Keratinocyte (primary cell): Measurements from ENCODE around the gene PDE11A. TPM values are rescaled to one million over a fixed set of nuclear protein-coding genes. Genes with fewer than 3 reads are reported as not detected.

Source experiments
- DNase-seq: peaks from one replicate; pipeline ENCODE4 v3.0.0-alpha.2; 2011; ENCODE audit warnings: low read depth, missing footprints, low spot score
- FAIRE-seq: peaks from 2 replicates; lab custom pipeline; 2011; peaks lifted over from hg19 to GRCh38; lab: Jason Lieb, UNC
- H2AFZ ChIP-seq: 2 replicates; pipeline ENCODE4 v1.6.0; 2012; ENCODE audit warnings: low read length, control low read depth, inconsistent platforms; ENCODE audit not compliant: control insufficient read depth
- H3K27ac ChIP-seq: 2 replicates; pipeline ENCODE4 v1.5.1; 2011; ENCODE audit warnings: low read length; ENCODE audit not compliant: control insufficient read depth, insufficient read depth
- H3K27me3 ChIP-seq: 3 replicates; pipeline ENCODE4 v1.6.0; 2011; ENCODE audit warnings: low read length; ENCODE audit not compliant: control insufficient read depth, insufficient read depth; ENCODE audit errors: extremely low read depth
- H3K36me3 ChIP-seq, 2 experiments: 2 replicates in 1 of 2; 3 replicates in 1 of 2; pipeline ENCODE4 v1.5.1; 2011; ENCODE audit warnings: low read length in 2 of 2, mild to moderate bottlenecking in 1 of 2; ENCODE audit not compliant: control insufficient read depth in 2 of 2, insufficient read depth in 2 of 2; ENCODE audit errors: extremely low read depth in 1 of 2
- H3K4me1 ChIP-seq: 3 replicates; pipeline ENCODE4 v1.5.1; 2011; ENCODE audit warnings: low read length; ENCODE audit not compliant: control insufficient read depth, insufficient read depth; ENCODE audit errors: extremely low read depth
- H3K4me2 ChIP-seq: 3 replicates; pipeline ENCODE4 v1.6.0; 2011; ENCODE audit warnings: low read depth, low read length; ENCODE audit not compliant: control insufficient read depth, insufficient read depth; ENCODE audit errors: extremely low read depth
- H3K4me3 ChIP-seq, 3 experiments: fragments of 200-600 bp in 1 of 3; sonication (generic) in 1 of 3; 2 replicates in 2 of 3; 3 replicates in 1 of 3; pipeline ENCODE4 v1.5.1; 2011 to 2016; ENCODE audit warnings: low read length in 3 of 3, mild to moderate bottlenecking in 3 of 3, control low read depth in 2 of 3, inconsistent platforms in 1 of 3, low read depth in 1 of 3, mixed read lengths in 1 of 3, mixed run types in 1 of 3, moderate library complexity in 1 of 3; ENCODE audit not compliant: control insufficient read depth in 2 of 3, insufficient read depth in 2 of 3; ENCODE audit errors: extremely low read depth in 1 of 3
- H3K79me2 ChIP-seq: 2 replicates; pipeline ENCODE4 v1.6.0; 2012; ENCODE audit warnings: low read length; ENCODE audit not compliant: control insufficient read depth, insufficient read depth
- H3K9ac ChIP-seq: 3 replicates; pipeline ENCODE4 v1.6.0; 2011; ENCODE audit warnings: low read length; ENCODE audit not compliant: control insufficient read depth, insufficient read depth; ENCODE audit errors: extremely low read depth
- H3K9me1 ChIP-seq: 3 replicates; pipeline ENCODE4 v1.6.0; 2011; ENCODE audit warnings: low read length; ENCODE audit not compliant: control insufficient read depth, insufficient read depth; ENCODE audit errors: extremely low read depth
- H3K9me3 ChIP-seq: 2 replicates; pipeline ENCODE4 v1.5.1; 2012; ENCODE audit warnings: low read depth, low read length; ENCODE audit not compliant: control insufficient read depth
- H4K20me1 ChIP-seq: 3 replicates; pipeline ENCODE4 v1.6.0; 2011; ENCODE audit warnings: low read length; ENCODE audit not compliant: control insufficient read depth, insufficient read depth; ENCODE audit errors: extremely low read depth
- CTCF ChIP-seq, 3 experiments: IDR thresholded peaks in 1 of 3; conservative IDR thresholded peaks in 1 of 3; optimal IDR thresholded peaks in 1 of 3; 2 replicates in 2 of 3; 3 replicates in 1 of 3; pipeline versions ENCODE3 to v1.5.1; 2011; ENCODE audit warnings: low read length in 3 of 3, mild to moderate bottlenecking in 3 of 3, moderate library complexity in 2 of 3, control low read depth in 1 of 3, inconsistent platforms in 1 of 3; ENCODE audit not compliant: insufficient read depth in 2 of 3; ENCODE audit errors: extremely low read depth in 1 of 3
- EZH2 ChIP-seq: IDR thresholded peaks from one replicate; pipeline ENCODE4 v1.6.1; 2012; ENCODE audit warnings: inconsistent platforms, mild to moderate bottlenecking, low read length, moderate library complexity
- dilution Hi-C: fragments of 300-500 bp; cut with MboI; formaldehyde crosslinking; loops from one replicate; pipeline ENCODE4 v1.7.0; 2020; ENCODE audit warnings: low sequenced_read_pairs; ENCODE audit not compliant: extremely low pct_ligation_motif_present
- polyA plus RNA-seq, 5 experiments: library from polyadenylated mRNA; depleted of rRNA in 3 of 5; stranded (reverse) in 3 of 5; stranded (forward) in 1 of 5; unstranded in 1 of 5; fragments of >200 nt; gene quantifications; 1 replicate in 1 of 5; 2 replicates in 3 of 5; 3 replicates in 1 of 5; pipeline versions ENCODE4 v1.2.1 to v1.2.3, GENCODE V29; 2011 to 2012; ENCODE audit warnings: missing spikeins in 2 of 5, low read depth in 1 of 5, low replicate concordance in 1 of 5

The PDE11A gene
- polyA plus RNA-seq, 1 donor (not counting 4 experiments of a cell fraction or from before 2014, with no cell fraction given), result 0.01 TPM

GRCh38 chr2:177869209-177869608, 203.4 kb downstream of the PDE11A start:
- no peak overlapping the region for H3K9ac ChIP-seq
- dilution Hi-C loops, result no loop called here
- DNase-seq, result no peak
- no peaks in the 10 kb centered on the region for H3K4me1 ChIP-seq
- H3K4me3 ChIP-seq, result no peak overlapping the region
- no peak for FAIRE-seq
- H3K27ac ChIP-seq, result no peak overlapping the region
- TF ChIP-seq CTCF (optimal IDR thresholded peaks at IDR 0.05 in 1 of 3, IDR thresholded peaks at IDR 0.05 in 1 of 3, conservative IDR thresholded peaks at IDR 0.05 in 1 of 3; ENCODE audit: extremely low read depth in 1 of 3, insufficient read depth in 2 of 3, low read length in 3 of 3) (no peak), EZH2 (no peak)
- no peak overlapping the region for H3K4me2 ChIP-seq
- no peaks in the 10 kb centered on the region for H3K79me2 ChIP-seq
- no peaks in the 10 kb centered on the region for H3K27me3 ChIP-seq
- H3K36me3 ChIP-seq, result no peaks in the 10 kb centered on the region
- H2AFZ ChIP-seq, result no peak overlapping the region
- H3K9me1 ChIP-seq, result no peaks in the 10 kb centered on the region
- H4K20me1 ChIP-seq, result no peaks in the 10 kb centered on the region
- H3K9me3 ChIP-seq, result no peaks in the 10 kb centered on the region

- H3K4me2 ChIP-seq, result no peak overlapping the region
- TF ChIP-seq CTCF (optimal IDR thresholded peaks at IDR 0.05 in 1 of 3, IDR thresholded peaks at IDR 0.05 in 1 of 3, conservative IDR thresholded peaks at IDR 0.05 in 1 of 3; ENCODE audit: extremely low read depth in 1 of 3, insufficient read depth in 2 of 3, low read length in 3 of 3) (no peak), EZH2 (no peak)
- DNase-seq (no peak), FAIRE-seq (no peak)
- no peaks in the 10 kb centered on the region for H3K9me3 ChIP-seq
- H3K36me3 ChIP-seq, result no peaks in the 10 kb centered on the region
- H3K4me1 ChIP-seq, result no peaks in the 10 kb centered on the region
- dilution Hi-C loops, result no loop called here
- no peak overlapping the region for H3K9ac ChIP-seq
- no peaks in the 10 kb centered on the region for H3K79me2 ChIP-seq
- H3K9me1 ChIP-seq, result no peaks in the 10 kb centered on the region
- no peak overlapping the region for H3K4me3 ChIP-seq
- H3K27ac ChIP-seq, result no peak overlapping the region
- no peaks in the 10 kb centered on the region for H3K27me3 ChIP-seq
- no peaks in the 10 kb centered on the region for H4K20me1 ChIP-seq
- H2AFZ ChIP-seq, result no peak overlapping the region
These were observed 203.8 kb downstream of the PDE11A start for GRCh38 chr2:177868806-177869205.
